Spleen (tissue), 11 donors: Measurements from ENCODE around the gene SRSF9. TPM values are rescaled to one million over a fixed set of nuclear protein-coding genes. Genes with fewer than 3 reads are reported as not detected.

Experiments used
- DNase-seq: peaks from one replicate; pipeline ENCODE4 v3.0.0-alpha.2; 2020
- H3K27ac ChIP-seq, 8 donors: fragments of 200-600 bp; sonication (generic) in 7 of 8; 1 replicate in 4 of 8; 2 replicates in 4 of 8; pipeline versions ENCODE4 v1.5.0 to v1.8.0; 2016 to 2021; ENCODE audit warnings: inconsistent platforms in 4 of 8, mild to moderate bottlenecking in 4 of 8, moderate library complexity in 1 of 8
- H3K27me3 ChIP-seq, 7 donors: fragments of 200-600 bp; sonication (generic) in 6 of 7; replicated peaks in 1 of 7; 1 replicate in 4 of 7; 2 replicates in 3 of 7; pipeline versions ENCODE4 v1.5.0 to v1.8.0; 2016 to 2021; ENCODE audit warnings: inconsistent platforms in 3 of 7, mild to moderate bottlenecking in 1 of 7
- H3K36me3 ChIP-seq, 6 donors: fragments of 200-600 bp; sonication (generic) in 5 of 6; 1 replicate in 4 of 6; 2 replicates in 2 of 6; pipeline versions ENCODE4 v1.5.0 to v1.8.0; 2016 to 2021; ENCODE audit warnings: inconsistent platforms in 2 of 6
- H3K4me1 ChIP-seq, 6 donors: fragments of 200-600 bp; sonication (generic) in 5 of 6; 1 replicate in 3 of 6; 2 replicates in 3 of 6; pipeline versions ENCODE4 v1.5.0 to v1.8.0; 2016 to 2021; ENCODE audit warnings: inconsistent platforms in 3 of 6
- H3K4me3 ChIP-seq, 8 donors: fragments of 200-600 bp; sonication (generic) in 7 of 8; 1 replicate in 4 of 8; 2 replicates in 4 of 8; pipeline versions ENCODE4 v1.5.0 to v1.8.0; 2016 to 2021; ENCODE audit warnings: inconsistent platforms in 4 of 8, mild to moderate bottlenecking in 4 of 8, moderate library complexity in 2 of 8
- H3K9me3 ChIP-seq, 8 donors: fragments of 200-600 bp; sonication (generic) in 7 of 8; 1 replicate in 4 of 8; 2 replicates in 4 of 8; pipeline versions ENCODE4 v1.5.0 to v1.8.0; 2016 to 2021; ENCODE audit warnings: inconsistent platforms in 4 of 8
- CTCF ChIP-seq, 11 experiments: fragments of 200-600 bp in 7 of 11; fragments of 450-650 bp in 4 of 11; sonication (generic) in 4 of 11; IDR thresholded peaks in 8 of 11; conservative IDR thresholded peaks in 3 of 11; 1 replicate in 7 of 11; 2 replicates in 4 of 11; pipeline versions ENCODE4 v1.4.0 to v1.8.0; 2016 to 2021; ENCODE audit warnings: antibody characterized with exemption in 11 of 11, inconsistent platforms in 4 of 11, mild to moderate bottlenecking in 1 of 11
- POLR2A ChIP-seq, 3 donors: fragments of 450-650 bp; IDR thresholded peaks; one replicate each; pipeline ENCODE4 v1.5.1; 2017; ENCODE audit warnings: antibody characterized with exemption in 3 of 3, mild to moderate bottlenecking in 1 of 3
- POLR2AphosphoS5 ChIP-seq, 3 donors: sonication (generic); formaldehyde crosslinking; IDR thresholded peaks; one replicate each; pipeline ENCODE4 v1.5.1; 2017; ENCODE audit warnings: antibody characterized with exemption in 3 of 3
- WGBS, 5 donors: extraction: QIAGEN DNeasy Blood & Tissue Kit in 3 of 5; methylation state at CpG; one replicate each; pipeline versions ENCODE4 v1.1.5 to v1.1.7; 2013 to 2018; 5-methylcytosine and 5-hydroxymethylcytosine counted together
- intact Hi-C: fragments of 100-400 bp; cut with DNase I; formaldehyde crosslinking; loops from one replicate; pipeline ENCODE4 v1.15.0; 2023; ENCODE audit warnings: low total_unique reads
- polyA plus RNA-seq, 3 donors: library from polyadenylated mRNA; stranded (reverse); fragments of 200-250 nt; gene quantifications; one replicate each; pipeline ENCODE4 v1.2.1, GENCODE V29; 2013
- total RNA-seq, 7 donors: library from RNA; depleted of rRNA in 3 of 7; stranded (reverse); fragments of >200 nt in 3 of 7; fragmentation: NEBNext Ultra II Directional in 4 of 7; extraction: Animal tissue kit (Norgen Biotek cat#: 25700) in 4 of 7; gene quantifications; one replicate each; pipeline versions ENCODE4 v1.1.0 to v1.2.1, GENCODE V29; 2016 to 2021
- donor health status: healthy with polysubstance abuse.
- donor health status: DM: no; HTN: no; CAD: no; lungs with moderate emphysema.
- donor health status: DM: no; HTN: no; CAD: no.
- donor health status: Bipolar disorder and iron deficiency.
- donor health status: healthy.
- donor health status: DM: no; HTN: no; CAD: no.
- donor health status: DM: yes; HTN: yes; CAD: no.

Gene SRSF9
- total and polyA plus RNA-seq, 10 donors, result 107 to 166 (median 143) TPM

DNA sequence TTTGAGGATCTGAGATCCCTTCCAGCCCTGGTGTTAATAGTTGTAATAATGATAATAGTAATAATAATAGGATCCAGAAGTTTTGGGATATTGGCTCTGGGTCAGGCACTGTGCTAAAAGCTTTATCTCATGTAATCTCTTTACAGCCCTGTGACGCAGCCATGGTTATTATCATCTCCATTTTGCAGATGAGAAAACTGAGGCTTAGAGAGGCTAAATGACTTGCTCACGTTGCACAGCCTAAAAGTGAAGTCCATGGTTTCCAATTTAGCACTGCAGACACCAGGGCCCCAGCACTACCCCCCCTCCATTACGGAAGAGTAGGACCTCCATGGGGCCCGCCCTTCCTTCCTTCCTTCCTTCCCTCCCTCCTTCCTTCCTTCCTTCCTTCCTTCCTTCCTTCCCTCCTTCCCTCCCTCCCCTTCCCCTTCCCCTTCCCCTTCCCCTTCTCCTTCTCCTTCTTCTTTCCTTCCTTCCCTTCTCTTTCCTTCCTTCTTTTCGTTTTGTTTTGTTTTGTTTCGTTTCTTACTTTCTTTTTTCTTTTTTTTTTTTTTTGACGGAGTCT is 46.6 kb downstream of the SRSF9 start:
- H3K4me3 ChIP-seq, result no peak overlapping the region
- intact Hi-C loops, result no loop called here
- no peak overlapping the region for H3K27ac ChIP-seq
- H3K9me3 ChIP-seq, result no peaks in the 10 kb centered on the region
- no peaks in the 10 kb centered on the region for H3K36me3 ChIP-seq
- H3K4me1 ChIP-seq, result no peaks in the 10 kb centered on the region
- no peak for DNase-seq
- 43 to 67% (median 48%) methylated on average over 7 of the region's 7 CpGs for WGBS, 5 donors
- peaks cover 0 to 11% (median 0%) of the 10 kb centered on the region in 7 donors for H3K27me3 ChIP-seq
- no peak for TF ChIP-seq POLR2AphosphoS5 (IDR thresholded peaks at IDR 0.05)
- TF ChIP-seq CTCF (IDR thresholded peaks at IDR 0.05 in 8 of 11, conservative IDR thresholded peaks at IDR 0.05 in 3 of 11), result no peak
- TF ChIP-seq POLR2A (IDR thresholded peaks at IDR 0.05), result no peak

- no peaks in the 10 kb centered on the region for H3K36me3 ChIP-seq
- no peak overlapping the region for H3K27ac ChIP-seq
- no peaks in the 10 kb centered on the region for H3K4me1 ChIP-seq
- no peak for DNase-seq
- WGBS, 5 donors, result 83 to 96% (median 89%) methylated on average over 4 of the region's 4 CpGs
- intact Hi-C loops, result no loop called here
- no peak for TF ChIP-seq POLR2A (IDR thresholded peaks at IDR 0.05)
- TF ChIP-seq CTCF (IDR thresholded peaks at IDR 0.05 in 8 of 11, conservative IDR thresholded peaks at IDR 0.05 in 3 of 11), result no peak
- TF ChIP-seq POLR2AphosphoS5 (IDR thresholded peaks at IDR 0.05), result no peak
- H3K9me3 ChIP-seq, result no peaks in the 10 kb centered on the region
- peaks cover 0 to 11% (median 0%) of the 10 kb centered on the region in 7 donors for H3K27me3 ChIP-seq
- H3K4me3 ChIP-seq, result no peak overlapping the region
Observed at GRCh38 chr12:120421701-120422100, 47.8 kb downstream of the SRSF9 start.

GRCh38 chr12:120417917-120418580 is 51.5 kb downstream of the SRSF9 start:
- Histone ChIP-seq H3K9me3 (no peaks in the 10 kb centered on the region), H3K36me3 (no peaks in the 10 kb centered on the region), H3K27ac (no peak overlapping the region), H3K27me3 (peaks cover 0 to 15% (median 0%) of the 10 kb centered on the region in 7 donors), H3K4me1 (no peaks in the 10 kb centered on the region), H3K4me3 (no peak overlapping the region)
- intact Hi-C loops, result no loop called here
- WGBS, 5 donors, result 88 to 95% (median 91%) methylated on average over 4 of the region's 4 CpGs
- TF ChIP-seq CTCF (IDR thresholded peaks at IDR 0.05 in 8 of 11, conservative IDR thresholded peaks at IDR 0.05 in 3 of 11) (no peak), POLR2A (IDR thresholded peaks at IDR 0.05) (no peak), POLR2AphosphoS5 (IDR thresholded peaks at IDR 0.05) (no peak)
- DNase-seq, result no peak

GRCh38 chr12:120416490-120417216 is 52.9 kb downstream of the SRSF9 start:
- Histone ChIP-seq H3K27ac (no peak overlapping the region), H3K4me1 (no peaks in the 10 kb centered on the region), H3K27me3 (peaks cover 0 to 19% (median 0%) of the 10 kb centered on the region in 7 donors), H3K4me3 (no peak overlapping the region), H3K36me3 (no peaks in the 10 kb centered on the region), H3K9me3 (no peaks in the 10 kb centered on the region)
- intact Hi-C loops, result no loop called here
- no peak for DNase-seq
- TF ChIP-seq POLR2A (IDR thresholded peaks at IDR 0.05) (no peak), CTCF (IDR thresholded peaks at IDR 0.05 in 8 of 11, conservative IDR thresholded peaks at IDR 0.05 in 3 of 11) (no peak), POLR2AphosphoS5 (IDR thresholded peaks at IDR 0.05) (no peak)
- 76 to 86% (median 82%) methylated on average over 7 of the region's 7 CpGs for WGBS, 5 donors
